Liver (tissue), 9 donors: Measurements from ENCODE around the gene ZNF792. TPM values are rescaled to one million over a fixed set of nuclear protein-coding genes. Genes with fewer than 3 reads are reported as not detected.

Source experiments
- DNase-seq: peaks from one replicate; pipeline ENCODE4 v3.0.0-alpha.2; 2017; ENCODE audit warnings: low spot score
- H3K27ac ChIP-seq, 2 donors: one replicate each; pipeline ENCODE4 v1.7.0; 2013; ENCODE audit warnings: inconsistent platforms in 2 of 2, low read length in 2 of 2, control low read depth in 1 of 2, low read depth in 1 of 2, mild to moderate bottlenecking in 1 of 2
- H3K27me3 ChIP-seq, 4 donors: one replicate each; pipeline versions ENCODE4 v1.6.1 to v1.7.0; 2013; ENCODE audit warnings: low read length in 3 of 4, inconsistent platforms in 1 of 4, mild to moderate bottlenecking in 1 of 4, moderate library complexity in 1 of 4; ENCODE audit not compliant: control insufficient read depth in 4 of 4, insufficient read depth in 4 of 4
- H3K36me3 ChIP-seq, 4 donors: one replicate each; pipeline versions ENCODE4 v1.6.1 to v1.7.0; 2013; ENCODE audit warnings: low read length in 3 of 4, mild to moderate bottlenecking in 3 of 4, low read depth in 1 of 4, moderate library complexity in 1 of 4; ENCODE audit not compliant: control insufficient read depth in 4 of 4, insufficient read depth in 3 of 4
- H3K4me1 ChIP-seq, 4 donors: one replicate each; pipeline versions ENCODE4 v1.6.1 to v1.7.0; 2013; ENCODE audit warnings: low read length in 3 of 4, mild to moderate bottlenecking in 3 of 4, moderate library complexity in 1 of 4; ENCODE audit not compliant: control insufficient read depth in 4 of 4, insufficient read depth in 4 of 4
- H3K4me3 ChIP-seq, 3 donors: one replicate each; pipeline versions ENCODE4 v1.6.1 to v1.7.0; 2013; ENCODE audit warnings: low read length in 3 of 3, control low read depth in 1 of 3, low read depth in 1 of 3, mild to moderate bottlenecking in 1 of 3
- H3K9ac ChIP-seq, 2 donors: one replicate each; pipeline ENCODE4 v1.7.0; 2013; ENCODE audit warnings: low read length in 2 of 2, mild to moderate bottlenecking in 2 of 2, moderate library complexity in 2 of 2, control low read depth in 1 of 2, low read depth in 1 of 2
- H3K9me3 ChIP-seq, 4 donors: one replicate each; pipeline versions ENCODE4 v1.6.1 to v1.7.0; 2013; ENCODE audit warnings: low read length in 3 of 4; ENCODE audit not compliant: control insufficient read depth in 4 of 4
- ATF3 ChIP-seq: IDR thresholded peaks from 2 replicates; pipeline ENCODE4 v1.6.1; 2016; ENCODE audit warnings: antibody characterized with exemption
- CTCF ChIP-seq: fragments of 150-350 bp; IDR thresholded peaks from 2 replicates; pipeline ENCODE4 v1.5.1; 2017; ENCODE audit warnings: improper control_type of control experiment, low read depth, low read length; ENCODE audit not compliant: missing input control
- EGR1 ChIP-seq, 2 donors: IDR thresholded peaks; 2 replicates each; pipeline ENCODE4 v1.6.1; 2016 to 2018; ENCODE audit warnings: antibody characterized with exemption in 2 of 2, low read depth in 2 of 2
- FOXA1 ChIP-seq: IDR thresholded peaks from 2 replicates; pipeline ENCODE4 v1.6.1; 2016; ENCODE audit warnings: antibody characterized with exemption
- FOXA2 ChIP-seq: IDR thresholded peaks from 2 replicates; pipeline ENCODE4 v1.6.1; 2016; ENCODE audit warnings: antibody characterized with exemption
- GABPA ChIP-seq, 2 donors: IDR thresholded peaks in 1 of 2; conservative IDR thresholded peaks in 1 of 2; 2 replicates each; pipeline ENCODE4 v1.6.1; 2016; ENCODE audit warnings: antibody characterized with exemption in 2 of 2, mild to moderate bottlenecking in 1 of 2, moderate library complexity in 1 of 2
- HNF4A ChIP-seq, 2 donors: conservative IDR thresholded peaks; 2 replicates each; pipeline ENCODE4 v1.6.1; 2016; ENCODE audit warnings: antibody characterized with exemption in 2 of 2, mild to moderate bottlenecking in 2 of 2
- RAD21 ChIP-seq, 2 donors: IDR thresholded peaks; 2 replicates each; pipeline ENCODE4 v1.6.1; 2016; ENCODE audit warnings: antibody characterized with exemption in 2 of 2, mild to moderate bottlenecking in 2 of 2
- REST ChIP-seq: IDR thresholded peaks from 2 replicates; pipeline ENCODE4 v1.6.1; 2016; ENCODE audit warnings: antibody characterized with exemption, mild to moderate bottlenecking
- YY1 ChIP-seq: IDR thresholded peaks from 2 replicates; pipeline ENCODE4 v1.6.1; 2016; ENCODE audit warnings: antibody characterized with exemption, mild to moderate bottlenecking
- WGBS: extraction: QIAGEN DNeasy Blood & Tissue Kit; methylation state at CpG from one replicate; pipeline ENCODE4 v1.1.7; 2013; 5-methylcytosine and 5-hydroxymethylcytosine counted together
- polyA plus RNA-seq, 2 donors: library from polyadenylated mRNA; stranded (reverse) in 1 of 2; unstranded in 1 of 2; fragments of 200-250 nt in 1 of 2; fragments of >200 nt in 1 of 2; fragmentation: Nextera tagmentation in 1 of 2; extraction: Ambion mirVana in 1 of 2; gene quantifications; one replicate each; pipeline versions ENCODE4 v1.2.1 to v1.2.3, GENCODE V29; 2013 to 2015
- total RNA-seq, 2 donors: library from RNA; depleted of rRNA; stranded (reverse); fragments of >200 nt; gene quantifications; one replicate each; pipeline ENCODE4 v1.2.3, GENCODE V29; 2014
- TF ChIP-seq, protein P1 (sequence below): IDR thresholded peaks from 2 replicates; pipeline ENCODE4 v1.6.1; 2016; ENCODE audit warnings: antibody characterized with exemption
- donor health status: healthy.
- donor health status: healthy.
- donor health status: healthy.
- donor health status: healthy.
- donor health status: healthy.

The ZNF792 gene
- total and polyA plus RNA-seq, 4 donors: 0.65 to 4.9 (median 3.1) TPM

DNA sequence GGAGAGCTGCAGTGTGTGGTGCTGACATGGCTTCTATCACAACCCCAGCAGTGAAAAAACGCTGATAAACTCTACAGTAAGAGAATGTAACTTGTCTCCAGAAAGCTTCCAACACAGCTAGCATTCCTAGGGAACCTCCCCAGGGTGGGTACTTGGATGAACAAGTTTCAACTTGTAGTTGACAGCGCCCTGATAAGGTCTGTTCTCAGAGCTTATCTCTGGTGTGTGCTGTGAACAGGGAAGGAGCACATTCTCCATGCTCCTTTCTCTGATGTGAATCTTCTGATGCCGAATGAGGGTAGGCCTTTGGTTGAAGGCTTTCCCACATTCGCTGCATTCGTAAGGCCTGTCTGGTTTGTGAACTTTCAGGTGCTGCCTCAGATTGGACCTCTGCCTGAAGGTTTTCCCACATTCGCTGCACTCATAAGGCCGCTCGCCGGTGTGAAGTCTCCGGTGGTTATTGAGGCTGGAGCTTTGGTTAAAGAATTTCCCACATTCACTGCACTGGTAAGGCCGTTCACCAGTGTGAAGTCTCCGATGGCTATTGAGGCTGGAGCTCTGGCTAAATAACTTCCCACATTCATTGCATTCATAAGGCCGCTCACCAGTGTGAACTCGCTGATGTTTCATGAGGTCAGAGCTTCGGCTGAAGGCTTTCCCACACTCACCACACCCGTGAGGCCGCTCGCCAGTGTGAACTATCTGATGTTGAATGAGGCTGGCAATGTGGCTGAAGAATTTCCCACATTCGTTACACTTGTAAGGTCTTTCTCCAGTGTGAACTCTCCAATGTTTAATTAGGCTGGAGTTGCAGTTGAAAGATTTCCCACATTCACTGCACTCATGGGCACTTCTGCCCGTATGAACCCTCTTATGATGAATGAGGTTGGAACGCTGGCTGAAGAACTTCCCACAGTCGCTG is 5.9 kb downstream of the ZNF792 start:
- no peak for DNase-seq
- TF ChIP-seq FOXA1 (no peak), FOXA2 (no peak), CTCF (no peak), REST (no peak), GABPA (IDR thresholded peaks at IDR 0.05 in 1 of 2, conservative IDR thresholded peaks at IDR 0.05 in 1 of 2) (no peak), EGR1 (IDR thresholded peaks at IDR 0.05; ENCODE audit: low read depth in 2 of 2) (no peak), ATF3 (no peak)
- TF ChIP-seq, protein P1, sequence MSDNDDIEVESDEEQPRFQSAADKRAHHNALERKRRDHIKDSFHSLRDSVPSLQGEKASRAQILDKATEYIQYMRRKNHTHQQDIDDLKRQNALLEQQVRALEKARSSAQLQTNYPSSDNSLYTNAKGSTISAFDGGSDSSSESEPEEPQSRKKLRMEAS: no peak
- H3K36me3 ChIP-seq: peaks cover 11 to 51% (median 42%) of the 10 kb centered on the region in 4 donors
- no peaks in the 10 kb centered on the region for H3K27me3 ChIP-seq
- no peak overlapping the region for H3K27ac ChIP-seq
- H3K4me3 ChIP-seq: peak overlapping the region in 2 of 3 donors; percentile 57 to 81
- H3K9me3 ChIP-seq: peaks cover 38 to 73% (median 52%) of the 10 kb centered on the region in 4 donors
- 96% methylated on average over 22 of the region's 22 CpGs for WGBS
- H3K4me1 ChIP-seq: peaks cover 6 to 11% (median 8%) of the 10 kb centered on the region in 4 donors
- no peak overlapping the region for H3K9ac ChIP-seq

GRCh38 chr19:34953092-34953491 is 10.9 kb downstream of the ZNF792 start:
- Histone ChIP-seq H3K27ac (no peak overlapping the region), H3K9ac (no peak overlapping the region), H3K4me1 (no peaks in the 10 kb centered on the region), H3K36me3 (peaks cover 2 to 27% (median 19%) of the 10 kb centered on the region in 4 donors), H3K4me3 (peak overlapping the region in 2 of 3 donors; percentile 4 to 42), H3K27me3 (no peaks in the 10 kb centered on the region), H3K9me3 (peaks cover 24 to 72% (median 42%) of the 10 kb centered on the region in 4 donors)
- TF ChIP-seq REST (no peak), YY1 (no peak), RAD21 (IDR thresholded peaks at IDR 0.05) (no peak), GABPA (IDR thresholded peaks at IDR 0.05 in 1 of 2, conservative IDR thresholded peaks at IDR 0.05 in 1 of 2) (no peak), HNF4A (conservative IDR thresholded peaks at IDR 0.05) (no peak)
- no peak for DNase-seq
